Astrocyte of the spinal cord (primary cell): ENCODE results near the gene ILDR2.

ENCODE experiments used
- DNase-seq: peaks from one replicate; pipeline ENCODE4 v3.0.0; 2011; ENCODE audit warnings: low read depth, low spot score
- H3K4me3 ChIP-seq: 2 replicates; pipeline ENCODE4 v1.5.1; 2011; ENCODE audit warnings: low read depth, mild to moderate bottlenecking, low read length, moderate library complexity
- in situ Hi-C: cut with HindIII; loops from 2 replicates; pipeline ENCODE4 v1.10.0; 2017; ENCODE audit warnings: low sequenced_read_pairs
- TF ChIP-seq, protein P1 (sequence below): IDR thresholded peaks from 2 replicates; pipeline ENCODE4 v1.5.1; 2012; ENCODE audit warnings: low read depth, mild to moderate bottlenecking, low read length, inconsistent platforms

ILDR2 gene

GRCh38 chr1:166875734-166876539 is 99.4 kb downstream of the ILDR2 start, which contains the start of gene TADA1:
TSS of gene TADA1 (minus strand) at chr1:166876264. CDS start at chr1:166876233, 31 bp downstream.
- DNase-seq, result peak; percentile 98
- in situ Hi-C loops, result no loop called here
- TF ChIP-seq, protein P1, sequence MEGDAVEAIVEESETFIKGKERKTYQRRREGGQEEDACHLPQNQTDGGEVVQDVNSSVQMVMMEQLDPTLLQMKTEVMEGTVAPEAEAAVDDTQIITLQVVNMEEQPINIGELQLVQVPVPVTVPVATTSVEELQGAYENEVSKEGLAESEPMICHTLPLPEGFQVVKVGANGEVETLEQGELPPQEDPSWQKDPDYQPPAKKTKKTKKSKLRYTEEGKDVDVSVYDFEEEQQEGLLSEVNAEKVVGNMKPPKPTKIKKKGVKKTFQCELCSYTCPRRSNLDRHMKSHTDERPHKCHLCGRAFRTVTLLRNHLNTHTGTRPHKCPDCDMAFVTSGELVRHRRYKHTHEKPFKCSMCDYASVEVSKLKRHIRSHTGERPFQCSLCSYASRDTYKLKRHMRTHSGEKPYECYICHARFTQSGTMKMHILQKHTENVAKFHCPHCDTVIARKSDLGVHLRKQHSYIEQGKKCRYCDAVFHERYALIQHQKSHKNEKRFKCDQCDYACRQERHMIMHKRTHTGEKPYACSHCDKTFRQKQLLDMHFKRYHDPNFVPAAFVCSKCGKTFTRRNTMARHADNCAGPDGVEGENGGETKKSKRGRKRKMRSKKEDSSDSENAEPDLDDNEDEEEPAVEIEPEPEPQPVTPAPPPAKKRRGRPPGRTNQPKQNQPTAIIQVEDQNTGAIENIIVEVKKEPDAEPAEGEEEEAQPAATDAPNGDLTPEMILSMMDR, result peak; percentile 2
- H3K4me3 ChIP-seq, result peak within 1 kb of the TSS; percentile 77

GRCh38 chr1:166875302-166875733 is 100.0 kb downstream of the ILDR2 start:
- DNase-seq, result no peak
- TF ChIP-seq, protein P1, result no peak
- in situ Hi-C loops, result no loop called here
- H3K4me3 ChIP-seq, result peak overlapping the region; percentile 77

GRCh38 chr1:166874464-166874863 is 100.9 kb downstream of the ILDR2 start:
- in situ Hi-C loops, result no loop called here
- H3K4me3 ChIP-seq, result no peak overlapping the region
- TF ChIP-seq, protein P1, result no peak
- no peak for DNase-seq

- TF ChIP-seq, protein P1, result no peak
- in situ Hi-C loops, result no loop called here
- no peak overlapping the region for H3K4me3 ChIP-seq
- no peak for DNase-seq
Observed at GRCh38 chr1:166870584-166870983, 104.8 kb downstream of the ILDR2 start.

GRCh38 chr1:166869318-166870099 is 105.8 kb downstream of the ILDR2 start:
- no peak overlapping the region for H3K4me3 ChIP-seq
- TF ChIP-seq, protein P1, result no peak
- in situ Hi-C loops, result no loop called here
- no peak for DNase-seq

GRCh38 chr1:166868639-166869038 is 106.7 kb downstream of the ILDR2 start:
- DNase-seq, result no peak
- H3K4me3 ChIP-seq, result no peak overlapping the region
- in situ Hi-C loops, result no loop called here
- TF ChIP-seq, protein P1, result no peak
